HG03442 (cell line): ENCODE data around the gene PSMD9.
"Not testable (repeated sequence)": the region's sequence is repeated elsewhere in the genome, so short reads cannot be mapped to it uniquely, and the experiment has no call there.

Source experiments
- ATAC-seq: cut with Tn5 transposase; IDR thresholded peaks from one replicate; pipeline ENCODE4 v1.9.1; 2021; ENCODE audit warnings: mild to moderate bottlenecking, moderate library complexity; ENCODE audit not compliant: unreplicated experiment

The PSMD9 gene

DNA sequence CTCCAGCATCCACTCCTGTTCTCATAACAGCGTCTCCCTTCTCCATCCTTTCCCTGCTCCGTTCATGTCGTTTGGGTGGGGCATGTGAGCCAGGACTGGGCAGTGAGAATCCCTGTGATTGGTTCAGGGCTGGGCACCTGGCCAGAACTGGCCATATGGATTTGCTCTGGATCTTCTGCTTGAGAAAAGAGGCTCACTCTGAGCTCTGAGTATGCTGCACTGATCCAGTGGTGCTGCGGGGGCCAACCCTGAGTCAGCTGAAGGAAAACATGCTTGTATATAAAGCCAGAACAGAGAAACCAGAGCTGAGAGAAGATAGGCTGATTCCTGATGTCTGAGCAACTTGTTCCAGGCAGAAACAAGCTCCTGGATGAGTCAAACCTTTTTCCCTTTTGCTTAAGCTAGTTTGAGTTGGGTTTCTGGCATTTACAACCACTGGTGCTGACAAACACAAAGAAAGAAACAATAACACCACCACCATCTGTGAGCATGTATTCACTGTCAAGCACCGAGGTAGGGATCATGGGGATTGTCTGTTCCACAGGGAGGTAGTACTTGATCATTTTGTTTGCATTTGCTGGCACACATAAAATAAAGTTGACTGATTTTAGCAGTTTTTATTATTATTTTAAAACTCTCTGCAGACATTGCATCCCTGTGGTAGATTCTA, 15.9 kb upstream of the PSMD9 start:
- no peak for ATAC-seq

DNA sequence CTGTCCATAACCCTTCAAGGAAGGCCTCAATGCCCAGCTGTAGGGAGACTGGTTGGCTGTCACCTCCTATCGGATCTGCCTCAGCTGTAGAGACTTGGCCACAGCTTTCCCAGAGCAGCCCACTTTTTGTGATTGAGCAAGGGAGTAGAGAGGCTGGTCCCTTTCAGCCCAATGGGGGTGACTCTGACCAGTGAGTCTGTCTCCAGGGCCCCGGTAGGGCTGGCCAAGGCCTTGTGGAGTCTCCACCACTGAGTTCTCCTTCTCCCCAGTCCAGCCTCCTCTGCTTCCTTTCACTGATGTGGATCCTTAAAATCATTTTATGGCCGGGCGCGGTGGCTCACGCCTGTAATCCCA, 15.4 kb upstream of the PSMD9 start:
- ATAC-seq, result no peak

DNA sequence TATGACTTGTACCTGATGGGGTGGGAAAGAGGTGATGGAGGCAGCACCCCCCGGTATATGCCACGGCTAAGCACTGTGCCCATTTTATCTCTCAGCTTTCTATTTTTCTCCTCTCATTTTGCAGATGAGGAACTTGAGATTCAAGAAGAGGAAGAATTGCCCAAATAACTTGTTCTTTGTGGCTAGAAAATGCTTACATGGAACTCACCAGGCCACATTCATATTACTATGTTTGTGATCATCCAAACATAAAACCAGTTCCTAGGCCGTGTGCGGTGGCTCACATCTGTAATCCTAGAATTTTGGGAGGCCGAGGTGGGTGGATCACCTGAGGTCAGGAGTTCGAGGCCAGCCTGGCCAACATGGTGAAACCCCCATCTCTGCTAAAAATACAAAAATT, 14.5 kb upstream of the PSMD9 start:
- ATAC-seq, result no peak

- no peak for ATAC-seq
Observed at GRCh38 chr12:121875582-121875981, 13.0 kb upstream of the PSMD9 start.

- ATAC-seq, result not testable (repeated sequence)
Observed at GRCh38 chr12:121876080-121876447, 12.5 kb upstream of the PSMD9 start.

- no peak for ATAC-seq
Observed at GRCh38 chr12:121883315-121883660, 5.3 kb upstream of the PSMD9 start.

GRCh38 chr12:121885129-121885528, 3.5 kb upstream of the PSMD9 start:
- not testable (repeated sequence) for ATAC-seq

GRCh38 chr12:121888083-121888477, 510 bp upstream of the PSMD9 start:
- no peak for ATAC-seq

DNA sequence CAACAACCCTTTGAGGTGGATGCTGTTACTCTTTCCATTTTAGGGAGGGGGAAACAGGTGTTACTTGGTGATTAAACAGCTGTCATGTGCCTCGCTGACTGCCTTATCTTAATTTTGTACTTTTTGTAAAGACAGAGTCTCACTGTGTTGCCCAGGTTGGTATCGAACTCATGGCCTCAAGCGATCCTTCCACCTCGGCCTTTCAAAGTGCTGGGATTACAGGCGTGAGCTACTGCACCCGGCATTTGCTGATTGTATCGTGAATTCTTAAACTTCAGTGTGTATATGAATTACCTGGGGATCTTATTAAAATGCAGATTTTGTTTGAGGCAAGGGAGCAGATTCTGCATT, 659 bp downstream of the PSMD9 start:
- ATAC-seq, result no peak

GRCh38 chr12:121889661-121890060, 1.1 kb downstream of the PSMD9 start:
- not testable (repeated sequence) for ATAC-seq

- no peak for ATAC-seq
Observed at GRCh38 chr12:121892673-121893561, 4.3 kb downstream of the PSMD9 start.

- ATAC-seq, result no peak
Observed at GRCh38 chr12:121893961-121894460, 5.4 kb downstream of the PSMD9 start.

GRCh38 chr12:121894633-121895032, 6.0 kb downstream of the PSMD9 start:
- no peak for ATAC-seq

DNA sequence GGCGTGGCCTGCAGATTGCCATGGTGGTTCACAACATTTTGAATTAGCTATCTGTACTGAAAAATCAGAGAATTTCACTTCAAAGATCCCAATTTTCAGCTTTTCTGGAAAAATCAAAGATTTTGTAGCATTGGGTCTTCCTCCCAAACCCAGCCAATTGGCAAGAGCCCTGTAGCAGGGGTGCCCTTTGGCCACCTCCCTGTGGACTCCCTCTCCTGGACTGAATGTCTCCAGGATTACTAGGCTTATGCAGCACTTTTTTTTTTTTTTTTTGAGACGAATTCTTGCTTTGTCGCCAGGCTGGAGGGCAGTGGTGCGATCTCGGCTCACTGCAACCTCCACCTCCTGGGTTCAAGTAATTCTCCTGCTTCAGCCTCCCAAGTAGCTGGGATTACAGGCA, 9.7 kb downstream of the PSMD9 start:
- no peak for ATAC-seq

DNA sequence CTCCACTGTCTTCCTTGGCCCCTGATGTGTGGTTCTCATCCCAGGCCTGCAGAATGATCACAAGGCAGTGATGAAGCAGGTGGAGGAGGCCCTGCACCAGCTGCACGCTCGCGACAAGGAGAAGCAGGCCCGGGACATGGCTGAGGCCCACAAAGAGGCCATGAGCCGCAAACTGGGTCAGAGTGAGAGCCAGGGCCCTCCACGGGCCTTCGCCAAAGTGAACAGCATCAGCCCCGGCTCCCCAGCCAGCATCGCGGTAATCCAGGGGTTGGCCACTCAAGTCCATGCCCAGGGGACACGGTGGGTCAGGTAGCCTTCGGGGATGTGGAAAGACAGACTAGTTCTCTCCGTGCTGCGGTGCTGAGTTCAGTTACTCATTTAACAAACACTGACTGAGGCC, 11.0 kb downstream of the PSMD9 start:
- no peak for ATAC-seq

- ATAC-seq, result no peak
Observed at GRCh38 chr12:121903202-121903601, 14.6 kb downstream of the PSMD9 start.

GRCh38 chr12:121905746-121906145, 17.2 kb downstream of the PSMD9 start:
- ATAC-seq, result no peak

GRCh38 chr12:121908702-121909101, 20.1 kb downstream of the PSMD9 start:
- no peak for ATAC-seq

GRCh38 chr12:121911824-121912585, 23.4 kb downstream of the PSMD9 start:
- ATAC-seq, result no peak

GRCh38 chr12:121915841-121916321, 27.3 kb downstream of the PSMD9 start:
- no peak for ATAC-seq

GRCh38 chr12:121916719-121917118, 28.1 kb downstream of the PSMD9 start:
- ATAC-seq, result no peak
